HG03066 (cell line): Measurements from ENCODE around the gene SMIM26.
"Not testable (repeated sequence)": the region's sequence is repeated elsewhere in the genome, so short reads cannot be mapped to it uniquely, and the experiment has no call there.

Experiments used
- ATAC-seq: cut with Tn5 transposase; IDR thresholded peaks from one replicate; pipeline ENCODE4 v1.9.1; 2021; ENCODE audit warnings: low read depth; ENCODE audit not compliant: unreplicated experiment

The SMIM26 gene

GRCh38 chr20:18566892-18567738 lies at the start of gene SMIM26:
SMIM26 (plus strand) TSS chr20:18567432; CDS start chr20:18567479, 47 bp downstream.
- ATAC-seq: peak; percentile 99

DNA sequence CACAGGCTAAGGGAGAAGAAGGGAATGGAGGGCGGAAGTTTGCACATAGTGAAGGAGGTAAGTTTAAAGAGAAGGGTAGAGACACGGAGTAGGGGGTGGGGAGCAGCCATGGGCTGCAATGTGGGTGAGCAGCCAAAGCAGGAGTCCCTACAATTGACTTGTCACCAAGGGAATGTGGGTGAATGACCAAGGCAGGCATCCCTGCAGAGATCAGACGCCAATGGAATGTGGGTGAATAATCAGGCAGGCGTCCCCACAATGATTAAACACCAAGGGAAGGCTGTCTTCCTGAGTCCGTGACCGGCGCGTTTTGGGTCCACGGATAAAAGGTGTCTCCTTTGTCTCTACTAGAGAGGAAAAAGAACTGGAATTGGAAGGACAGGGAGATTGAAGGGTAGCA lies 45.2 kb upstream of the SMIM26 start:
- not testable (repeated sequence) for ATAC-seq

DNA sequence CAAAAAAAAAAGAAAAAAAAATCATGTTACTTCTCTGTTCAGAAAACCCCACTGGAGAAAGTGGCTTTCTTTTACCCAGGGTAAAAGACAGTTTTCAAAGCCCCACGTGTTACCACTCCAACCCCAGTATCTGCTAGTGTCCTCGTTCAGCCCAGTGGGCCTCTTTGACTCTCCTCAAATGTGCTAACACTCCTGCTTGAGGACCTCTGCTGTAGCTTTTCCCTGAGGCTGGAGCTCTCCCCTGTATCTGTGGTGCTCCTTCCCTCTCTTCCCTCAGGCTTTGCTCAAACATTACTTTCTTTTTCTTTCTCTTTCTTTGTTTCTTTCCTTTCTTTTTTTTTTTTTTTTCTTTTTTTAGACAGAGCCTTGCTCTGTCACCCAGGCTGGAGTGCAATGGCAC lies 44.2 kb upstream of the SMIM26 start:
- ATAC-seq: no peak

DNA sequence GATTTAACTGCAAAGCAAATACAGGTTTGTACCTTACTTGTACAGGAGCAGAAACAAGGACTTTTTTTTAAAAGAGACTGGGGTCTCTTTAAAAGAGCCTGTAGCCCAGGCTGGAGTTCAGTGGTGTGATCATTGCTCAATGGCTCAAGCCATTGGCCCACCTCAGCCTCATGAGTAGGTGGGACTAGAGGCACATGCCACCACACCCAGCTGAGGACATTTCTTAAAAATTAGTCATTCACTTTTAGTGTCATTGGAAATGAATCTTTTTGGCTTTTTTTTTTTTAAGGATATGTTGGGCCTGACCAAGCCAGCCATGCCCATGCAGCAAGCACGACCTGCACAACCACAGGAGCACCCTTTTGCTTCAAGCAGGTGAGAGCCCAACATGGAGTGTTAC lies 42.6 kb upstream of the SMIM26 start:
- ATAC-seq: no peak

GRCh38 chr20:18526761-18527160 lies 40.5 kb upstream of the SMIM26 start:
- ATAC-seq: not testable (repeated sequence)

DNA sequence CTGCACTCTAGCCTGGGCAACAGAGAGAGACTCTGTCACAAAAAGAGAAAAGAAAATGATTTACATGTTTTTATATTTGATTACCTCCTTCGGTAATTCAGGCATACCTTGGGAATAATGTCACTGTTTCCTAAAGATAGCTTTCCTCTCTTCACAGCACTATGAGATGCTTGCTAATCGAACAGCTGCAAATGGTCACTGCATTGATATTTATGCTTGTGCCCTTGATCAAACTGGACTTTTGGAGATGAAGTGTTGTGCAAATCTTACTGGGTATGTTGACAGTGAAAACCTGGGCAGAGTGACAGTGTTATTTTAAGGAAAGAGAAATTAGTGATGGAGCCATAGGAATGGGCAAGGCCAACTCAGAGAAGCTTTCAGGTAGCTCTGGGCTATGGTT lies 39.9 kb upstream of the SMIM26 start:
- ATAC-seq: no peak

GRCh38 chr20:18527836-18528235 lies 39.4 kb upstream of the SMIM26 start:
- ATAC-seq: no peak

GRCh38 chr20:18529041-18529440 lies 38.2 kb upstream of the SMIM26 start:
- ATAC-seq: no peak

GRCh38 chr20:18532626-18533025 lies 34.6 kb upstream of the SMIM26 start:
- no peak for ATAC-seq

- no peak for ATAC-seq
These were observed 33.7 kb upstream of the SMIM26 start for GRCh38 chr20:18533491-18533890.

GRCh38 chr20:18533978-18534644 lies 33.1 kb upstream of the SMIM26 start:
- no peak for ATAC-seq

- ATAC-seq: no peak
These were observed 29.6 kb upstream of the SMIM26 start for GRCh38 chr20:18537651-18538050.

GRCh38 chr20:18541741-18542140 lies 25.5 kb upstream of the SMIM26 start:
- ATAC-seq: no peak

DNA sequence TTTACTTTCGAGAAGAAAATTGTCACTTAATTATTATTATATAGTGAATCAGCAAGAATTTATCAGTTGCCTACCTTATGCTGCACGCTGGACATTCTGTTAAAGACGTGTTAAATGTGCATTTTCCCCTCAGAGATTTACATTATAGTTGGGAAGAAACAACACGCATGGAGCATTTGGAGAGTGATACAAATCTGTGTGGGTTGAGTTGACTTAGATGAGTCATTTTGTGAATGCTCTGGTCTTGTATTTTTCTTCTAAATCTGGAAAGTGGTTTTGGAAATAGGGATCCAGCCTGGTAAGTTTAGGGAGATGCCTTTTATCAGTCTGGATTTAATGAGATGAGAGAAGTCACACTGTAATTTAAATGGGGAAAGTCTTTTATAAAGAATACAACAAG lies 24.0 kb upstream of the SMIM26 start:
- ATAC-seq: no peak

GRCh38 chr20:18543932-18544331 lies 23.3 kb upstream of the SMIM26 start:
- no peak for ATAC-seq

- ATAC-seq: no peak
These were observed 21.7 kb upstream of the SMIM26 start for GRCh38 chr20:18545566-18545965.

- ATAC-seq: no peak
These were observed 18.8 kb upstream of the SMIM26 start for GRCh38 chr20:18548465-18548864.

GRCh38 chr20:18553746-18554145 lies 13.5 kb upstream of the SMIM26 start:
- ATAC-seq: no peak

- peak; percentile 27 for ATAC-seq
These were observed 483 bp downstream of the SMIM26 start for GRCh38 chr20:18567739-18568091.

GRCh38 chr20:18571009-18571408 lies 3.8 kb downstream of the SMIM26 start:
- no peak for ATAC-seq

DNA sequence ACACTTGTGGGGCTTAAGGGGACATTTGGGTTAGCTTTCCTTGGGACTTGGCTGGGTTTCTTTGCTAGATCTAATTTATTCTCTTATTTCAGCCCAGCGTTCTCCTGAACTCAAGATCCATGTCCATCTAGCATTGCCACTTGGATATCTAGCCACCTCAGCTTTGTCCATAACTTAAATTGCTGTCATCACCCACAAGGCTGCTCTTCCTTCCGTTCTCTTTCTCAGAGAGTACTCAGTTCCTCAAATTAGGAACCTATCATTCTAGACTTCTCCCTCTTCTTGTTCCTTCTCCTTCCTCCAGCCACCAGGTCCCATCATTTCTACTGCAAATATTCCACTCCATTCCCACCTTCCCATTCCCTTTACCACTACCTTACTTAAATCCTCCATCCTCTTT lies 4.3 kb downstream of the SMIM26 start:
- no peak for ATAC-seq

DNA sequence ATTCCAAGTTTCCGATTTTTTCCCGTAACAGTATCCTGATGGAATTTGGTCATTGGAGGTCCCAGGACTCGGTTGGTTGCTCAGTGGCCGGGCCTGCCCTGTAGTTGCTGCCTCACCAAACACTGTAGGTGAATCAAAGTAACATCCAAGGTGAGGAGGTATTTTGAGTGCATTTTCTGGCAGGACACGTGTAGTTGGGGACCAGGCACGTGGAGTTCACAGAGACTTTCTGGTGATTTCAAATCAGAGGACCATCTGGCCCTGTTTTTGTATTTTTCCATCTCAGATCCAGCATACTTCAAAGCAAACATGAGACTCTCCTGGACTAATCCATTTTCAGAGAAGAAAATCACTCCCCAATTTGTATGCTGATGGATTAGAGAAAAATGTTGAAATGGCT lies 10.7 kb downstream of the SMIM26 start:
- no peak for ATAC-seq
